Prostate gland (tissue), 2 donors: ENCODE results near the gene NOS1AP. TPM values are rescaled to one million over a fixed set of nuclear protein-coding genes. Genes with fewer than 3 reads are reported as not detected.

Source experiments
- DNase-seq: peaks from one replicate; pipeline ENCODE4 v3.0.0-alpha.2; 2019; ENCODE audit warnings: low spot score
- H3K27ac ChIP-seq, 2 donors: fragments of 200-600 bp; sonication (generic); 2 replicates each; pipeline ENCODE4 v1.5.1; 2017 to 2019
- H3K27me3 ChIP-seq: fragments of 200-600 bp; sonication (generic); replicated peaks from 2 replicates; pipeline ENCODE4 v1.5.1; 2019; ENCODE audit not compliant: insufficient read depth
- H3K36me3 ChIP-seq, 2 donors: fragments of 200-600 bp; sonication (generic); 1 replicate in 1 of 2; 2 replicates in 1 of 2; pipeline versions ENCODE4 v1.5.1 to v1.8.1; 2017 to 2019
- H3K4me1 ChIP-seq: fragments of 200-600 bp; sonication (generic); replicated peaks from 2 replicates; pipeline ENCODE4 v1.5.1; 2019
- H3K4me3 ChIP-seq, 2 donors: fragments of 200-600 bp; sonication (generic); 2 replicates each; pipeline ENCODE4 v1.5.1; 2017 to 2019
- H3K9me3 ChIP-seq: fragments of 200-600 bp; sonication (generic); 2 replicates; pipeline ENCODE4 v1.5.1; 2017
- CTCF ChIP-seq, 4 experiments: fragments of 200-600 bp in 2 of 4; fragments of 450-650 bp in 2 of 4; sonication (generic) in 2 of 4; IDR thresholded peaks; 1 replicate in 3 of 4; 2 replicates in 1 of 4; pipeline ENCODE4 v1.5.1; 2016 to 2019; ENCODE audit warnings: antibody characterized with exemption in 4 of 4, mild to moderate bottlenecking in 2 of 4, moderate library complexity in 2 of 4
- POLR2A ChIP-seq: fragments of 450-650 bp; IDR thresholded peaks from one replicate; pipeline ENCODE4 v1.6.1; 2016; ENCODE audit warnings: antibody characterized with exemption, mild to moderate bottlenecking
- POLR2AphosphoS5 ChIP-seq: sonication (generic); formaldehyde crosslinking; IDR thresholded peaks from one replicate; pipeline ENCODE4 v1.6.1; 2017; ENCODE audit warnings: antibody characterized with exemption
- WGBS: methylation state at CpG from one replicate; pipeline ENCODE4 v1.1.5; 2018; 5-methylcytosine and 5-hydroxymethylcytosine counted together
- intact Hi-C: fragments of 100-400 bp; cut with DNase I; formaldehyde crosslinking; loops from one replicate; pipeline ENCODE4 v1.14.2; 2022
- total RNA-seq, 2 donors: library from RNA; depleted of rRNA; stranded (reverse); fragments of >200 nt; gene quantifications; one replicate each; pipeline ENCODE4 v1.1.0, GENCODE V29; 2016

Gene NOS1AP
- total RNA-seq, 2 donors from 2014 or later: 9.9 to 11.0 TPM

GRCh38 chr1:162360874-162361260, 291.4 kb downstream of the NOS1AP start:
- Histone ChIP-seq H3K4me1 (no peaks in the 10 kb centered on the region), H3K4me3 (no peak overlapping the region), H3K27ac (no peak overlapping the region), H3K36me3 (no peaks in the 10 kb centered on the region), H3K9me3 (no peaks in the 10 kb centered on the region), H3K27me3 (no peaks in the 10 kb centered on the region)
- intact Hi-C loops: no loop called here
- no peak for DNase-seq
- TF ChIP-seq POLR2AphosphoS5 (no peak), CTCF (IDR thresholded peaks at IDR 0.05) (no peak), POLR2A (no peak)
- WGBS: 91% methylated on average over 4 of the region's 4 CpGs

- Histone ChIP-seq H3K9me3 (no peaks in the 10 kb centered on the region), H3K36me3 (no peaks in the 10 kb centered on the region), H3K4me1 (no peaks in the 10 kb centered on the region), H3K4me3 (no peak overlapping the region), H3K27ac (no peak overlapping the region), H3K27me3 (no peaks in the 10 kb centered on the region)
- 91% methylated on average over 5 of the region's 5 CpGs for WGBS
- TF ChIP-seq POLR2AphosphoS5: no peak
- no peak for TF ChIP-seq CTCF (IDR thresholded peaks at IDR 0.05)
- no peak for TF ChIP-seq POLR2A
- DNase-seq: no peak
- intact Hi-C loops: no loop called here
Observed at GRCh38 chr1:162361349-162361748, 291.9 kb downstream of the NOS1AP start.

- H3K36me3 ChIP-seq: no peaks in the 10 kb centered on the region
- H3K4me1 ChIP-seq: no peaks in the 10 kb centered on the region
- no peak overlapping the region for H3K27ac ChIP-seq
- H3K27me3 ChIP-seq: no peaks in the 10 kb centered on the region
- DNase-seq: no peak
- WGBS: 93% methylated on average over 3 of the region's 3 CpGs
- intact Hi-C loops: no loop called here
- no peak overlapping the region for H3K4me3 ChIP-seq
- TF ChIP-seq POLR2AphosphoS5: no peak
- TF ChIP-seq POLR2A: no peak
- no peak for TF ChIP-seq CTCF (IDR thresholded peaks at IDR 0.05)
- no peaks in the 10 kb centered on the region for H3K9me3 ChIP-seq
Observed at GRCh38 chr1:162363823-162364222, 294.3 kb downstream of the NOS1AP start.

- no peak overlapping the region for H3K4me3 ChIP-seq
- H3K4me1 ChIP-seq: no peaks in the 10 kb centered on the region
- no peak overlapping the region for H3K27ac ChIP-seq
- no peak for DNase-seq
- H3K9me3 ChIP-seq: no peaks in the 10 kb centered on the region
- no peak for TF ChIP-seq CTCF (IDR thresholded peaks at IDR 0.05)
- TF ChIP-seq POLR2AphosphoS5: no peak
- no peak for TF ChIP-seq POLR2A
- no peaks in the 10 kb centered on the region for H3K36me3 ChIP-seq
- 92% methylated on average over 1 of the region's 1 CpG for WGBS
- intact Hi-C loops: no loop called here
- no peaks in the 10 kb centered on the region for H3K27me3 ChIP-seq
Observed at GRCh38 chr1:162364498-162364897, 295.0 kb downstream of the NOS1AP start.

- Histone ChIP-seq H3K27ac (no peak overlapping the region), H3K27me3 (no peaks in the 10 kb centered on the region), H3K4me1 (no peaks in the 10 kb centered on the region), H3K4me3 (no peak overlapping the region), H3K9me3 (no peaks in the 10 kb centered on the region), H3K36me3 (no peaks in the 10 kb centered on the region)
- 92% methylated on average over 10 of the region's 10 CpGs for WGBS
- no peak for DNase-seq
- intact Hi-C loops: no loop called here
- TF ChIP-seq CTCF (IDR thresholded peaks at IDR 0.05): no peak
- no peak for TF ChIP-seq POLR2AphosphoS5
- TF ChIP-seq POLR2A: no peak
Observed at GRCh38 chr1:162365284-162366020, 296.0 kb downstream of the NOS1AP start.
